Upper lobe of right lung (tissue), 1 donor: ENCODE results near the gene COG3. TPM values are rescaled to one million over a fixed set of nuclear protein-coding genes. Genes with fewer than 3 reads are reported as not detected.

Experiments
- ATAC-seq: fragments of 200-7000 bp; cut with Tn5 transposase; one replicate; pipeline ENCODE4 v1.9.1; 2020; ENCODE audit warnings: mild to moderate bottlenecking, moderate library complexity
- DNase-seq: peaks from one replicate; pipeline ENCODE4 v3.0.0-alpha.2; 2020
- H3K27ac ChIP-seq: fragments of 200-600 bp; one replicate; pipeline ENCODE4 v1.8.0; 2022
- H3K27me3 ChIP-seq: fragments of 200-600 bp; one replicate; pipeline ENCODE4 v1.8.0; 2022; ENCODE audit warnings: mild to moderate bottlenecking
- H3K36me3 ChIP-seq: fragments of 200-600 bp; one replicate; pipeline ENCODE4 v1.8.0; 2022
- H3K4me1 ChIP-seq: fragments of 200-600 bp; one replicate; pipeline ENCODE4 v1.8.0; 2022
- H3K4me3 ChIP-seq: fragments of 200-600 bp; one replicate; pipeline ENCODE4 v1.8.0; 2022; ENCODE audit warnings: mild to moderate bottlenecking
- H3K9me3 ChIP-seq: fragments of 200-600 bp; one replicate; pipeline ENCODE4 v1.8.0; 2022
- CTCF ChIP-seq: fragments of 200-600 bp; IDR thresholded peaks from one replicate; pipeline ENCODE4 v1.8.0; 2022; ENCODE audit warnings: antibody characterized with exemption
- intact Hi-C: fragments of 100-400 bp; cut with DNase I; formaldehyde crosslinking; loops from one replicate; pipeline ENCODE4 v1.11.0; 2022
- total RNA-seq: library from RNA; stranded (reverse); fragmentation: NEBNext Ultra II Directional; extraction: Animal tissue kit (Norgen Biotek cat#: 25700); gene quantifications from one replicate; pipeline ENCODE4 v1.2.1, GENCODE V29; 2021
- donor health status: DM: no; HTN: yes; CAD: no; lungs with severe emphysema.

COG3 gene
- total RNA-seq, 1 donor from 2014 or later, result 26.4 TPM

- DNase-seq (no peak), ATAC-seq (no peak)
- intact Hi-C loops, result no loop called here
- no peaks in the 10 kb centered on the region for H3K9me3 ChIP-seq
- TF ChIP-seq CTCF, result no peak
- no peak overlapping the region for H3K27ac ChIP-seq
- H3K27me3 ChIP-seq, result no peaks in the 10 kb centered on the region
- no peak overlapping the region for H3K4me3 ChIP-seq
- H3K4me1 ChIP-seq, result peaks cover 4% of the 10 kb centered on the region
- H3K36me3 ChIP-seq, result peaks cover 93% of the 10 kb centered on the region
These were observed 44.0 kb downstream of the COG3 start for GRCh38 chr13:45508776-45509175.

GRCh38 chr13:45510672-45511071 lies 45.9 kb downstream of the COG3 start:
- no peak for TF ChIP-seq CTCF
- Histone ChIP-seq H3K27ac (no peak overlapping the region), H3K9me3 (no peaks in the 10 kb centered on the region), H3K4me3 (no peak overlapping the region), H3K27me3 (no peaks in the 10 kb centered on the region), H3K4me1 (peaks cover 4% of the 10 kb centered on the region), H3K36me3 (peaks cover 93% of the 10 kb centered on the region)
- ATAC-seq, result no peak
- no peak for DNase-seq
- intact Hi-C loops, result no loop called here

- intact Hi-C loops, result no loop called here
- Histone ChIP-seq H3K27me3 (no peaks in the 10 kb centered on the region), H3K9me3 (no peaks in the 10 kb centered on the region), H3K4me1 (peaks cover 4% of the 10 kb centered on the region), H3K4me3 (no peak overlapping the region), H3K36me3 (peaks cover 93% of the 10 kb centered on the region), H3K27ac (peak overlapping the region; percentile 33)
- peak; percentile 88 for ATAC-seq
- peak; percentile 94 for TF ChIP-seq CTCF
- no peak for DNase-seq
These were observed 46.8 kb downstream of the COG3 start for GRCh38 chr13:45511310-45512097.

GRCh38 chr13:45512098-45512496 lies 47.4 kb downstream of the COG3 start:
- Histone ChIP-seq H3K9me3 (no peaks in the 10 kb centered on the region), H3K4me3 (no peak overlapping the region), H3K27me3 (no peaks in the 10 kb centered on the region), H3K27ac (peak overlapping the region; percentile 33), H3K36me3 (peaks cover 93% of the 10 kb centered on the region), H3K4me1 (peaks cover 4% of the 10 kb centered on the region)
- ATAC-seq (no peak), DNase-seq (no peak)
- TF ChIP-seq CTCF, result no peak
- intact Hi-C loops, result no loop called here

GRCh38 chr13:45516757-45517156 lies 52.0 kb downstream of the COG3 start:
- no peak overlapping the region for H3K4me3 ChIP-seq
- no peaks in the 10 kb centered on the region for H3K27me3 ChIP-seq
- no peak for ATAC-seq
- no peak overlapping the region for H3K27ac ChIP-seq
- no peak for DNase-seq
- no peaks in the 10 kb centered on the region for H3K9me3 ChIP-seq
- H3K4me1 ChIP-seq, result no peaks in the 10 kb centered on the region
- intact Hi-C loops, result no loop called here
- H3K36me3 ChIP-seq, result peaks cover 87% of the 10 kb centered on the region
- no peak for TF ChIP-seq CTCF
